Activated T-helper 1 cell treated with anti-CD3 and anti-CD28 coated beads, Interleukin-2, amount 50 U/mL, for 16 hours (primary cell): ENCODE results near the gene AP1B1.
"Not testable (repeated sequence)": the region's sequence is repeated elsewhere in the genome, so short reads cannot be mapped to it uniquely, and the experiment has no call there.

Experiments
- DNase-seq, 2 donors: peaks; one replicate each; pipeline ENCODE4 v3.0.0-alpha.2; 2020; ENCODE audit warnings: low read depth in 1 of 2, low spot score in 1 of 2

The AP1B1 gene

DNA sequence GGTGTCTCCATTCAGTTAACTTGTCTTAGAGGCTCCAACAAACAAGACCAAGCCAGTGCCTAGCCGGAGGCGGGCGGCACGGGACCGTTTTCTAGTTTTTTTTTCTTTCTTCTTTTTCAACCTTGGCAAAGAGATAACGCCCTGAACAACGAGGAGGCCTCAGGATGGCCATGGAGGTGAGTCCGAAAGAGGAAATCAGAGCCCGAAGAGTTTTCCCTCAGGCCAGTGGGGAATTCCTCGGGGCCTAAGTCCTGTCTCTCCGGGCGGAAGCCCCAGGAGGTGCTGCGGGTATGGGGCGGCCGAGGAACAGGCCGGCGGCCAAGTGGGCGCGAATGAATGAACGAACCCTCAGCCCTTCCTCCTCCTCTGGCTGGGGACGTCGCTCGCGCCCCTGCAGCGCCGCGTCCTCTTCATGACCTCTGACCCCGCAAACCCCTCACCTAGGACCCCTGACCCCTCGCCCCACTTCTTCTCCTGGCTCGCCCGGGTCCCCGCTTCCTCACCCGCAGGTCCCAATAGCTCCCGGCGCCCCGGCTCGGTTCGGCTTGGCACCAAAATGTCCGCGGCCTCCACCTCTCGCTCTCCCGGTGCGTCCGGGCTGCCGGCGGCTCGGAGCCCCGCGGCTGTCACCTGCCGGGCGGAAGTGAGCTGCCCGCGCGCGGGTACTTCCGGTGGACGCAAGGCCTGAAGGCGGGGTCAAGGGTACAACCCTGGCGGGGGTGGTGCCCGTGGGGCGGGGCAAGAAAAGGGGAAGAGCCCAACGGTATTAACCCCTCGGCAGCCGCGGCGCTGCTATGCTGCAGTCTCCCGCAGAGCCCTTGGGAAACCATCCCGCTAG, at the start of gene AP1B1:
Gene AP1B1, minus strand, starts transcription at position 650 of the 838 bp plus-strand sequence. CDS start 21,327 bp downstream, outside the sequence.
- DNase-seq: peak; percentile 84 to 91

DNA sequence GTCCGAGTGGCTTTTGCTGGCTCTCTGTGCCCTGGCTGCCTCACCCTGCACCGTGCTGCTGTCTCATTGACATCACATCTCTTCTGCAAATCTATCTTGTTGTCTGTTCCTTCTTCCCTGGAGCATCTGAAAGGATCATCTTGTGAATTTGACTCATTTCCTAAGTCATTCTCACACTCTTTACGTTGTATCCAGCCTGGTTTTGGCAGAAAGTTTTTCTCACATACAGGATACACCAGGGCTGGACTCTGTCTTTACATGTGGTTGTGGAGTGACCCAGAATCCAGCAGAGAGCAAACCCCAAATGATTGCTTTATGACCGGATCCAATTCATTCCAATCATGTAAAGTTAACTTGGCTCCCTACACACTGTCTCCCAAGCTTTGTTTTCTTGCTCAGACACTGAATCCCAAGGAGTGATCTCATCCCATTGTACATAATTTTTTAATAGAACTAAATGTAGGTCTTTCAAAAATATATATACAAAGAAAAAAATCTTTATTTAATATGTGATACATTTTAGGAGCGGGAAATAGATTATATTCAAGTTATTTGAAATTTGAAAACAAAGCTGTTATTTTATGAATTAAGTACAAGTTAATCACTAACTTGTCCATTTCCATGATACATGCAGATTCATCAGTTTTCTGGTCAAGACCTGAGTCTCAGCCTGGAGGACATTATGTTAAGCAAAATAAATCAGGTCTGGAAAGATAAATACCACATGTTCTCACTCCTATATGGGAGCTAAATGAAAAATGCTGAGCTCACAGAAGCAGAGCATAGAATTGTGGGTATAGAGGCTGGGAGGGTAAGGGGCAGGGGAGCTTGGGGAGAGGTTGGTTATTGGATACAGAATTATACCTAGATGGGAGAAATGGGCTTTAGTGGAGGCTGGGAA, 47.1 kb upstream of the AP1B1 start:
- DNase-seq: no peak

DNA sequence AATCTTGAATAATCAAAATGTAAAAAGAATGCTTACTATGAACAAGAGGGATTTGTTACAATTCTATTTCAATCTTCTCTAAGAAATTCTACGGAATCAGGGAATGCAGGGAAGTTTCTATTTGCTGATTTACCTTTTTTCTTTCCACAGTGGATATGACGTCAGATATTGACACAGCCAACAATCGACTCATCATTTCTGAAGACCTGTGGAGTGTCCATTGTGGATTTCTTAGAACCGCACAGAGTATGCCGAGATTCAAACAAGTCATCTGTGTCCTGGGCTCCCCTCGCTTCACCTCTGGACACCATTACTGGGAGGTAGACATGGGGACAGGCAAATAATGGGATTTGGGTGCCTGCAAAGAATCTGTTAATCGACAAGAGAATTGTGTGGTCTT, 45.9 kb upstream of the AP1B1 start:
- DNase-seq: no peak

DNA sequence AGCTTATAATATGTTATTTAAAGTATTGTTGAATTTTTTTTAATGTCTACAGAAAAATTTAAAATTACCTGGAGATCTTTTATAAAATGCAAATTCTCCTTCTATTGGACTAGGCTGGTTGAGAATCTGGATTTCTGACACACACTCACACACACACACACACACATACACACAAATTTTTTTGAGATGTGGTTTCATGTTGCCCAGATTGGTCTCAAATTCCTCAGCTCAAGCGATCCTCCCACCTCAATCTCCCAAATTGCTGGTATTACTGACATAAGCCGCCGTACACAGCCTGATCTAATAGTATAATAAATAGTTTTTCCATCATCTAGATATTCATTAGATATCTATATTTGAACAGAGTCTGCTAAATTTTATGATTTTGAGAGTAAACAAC, 45.5 kb upstream of the AP1B1 start:
- DNase-seq: no peak

DNA sequence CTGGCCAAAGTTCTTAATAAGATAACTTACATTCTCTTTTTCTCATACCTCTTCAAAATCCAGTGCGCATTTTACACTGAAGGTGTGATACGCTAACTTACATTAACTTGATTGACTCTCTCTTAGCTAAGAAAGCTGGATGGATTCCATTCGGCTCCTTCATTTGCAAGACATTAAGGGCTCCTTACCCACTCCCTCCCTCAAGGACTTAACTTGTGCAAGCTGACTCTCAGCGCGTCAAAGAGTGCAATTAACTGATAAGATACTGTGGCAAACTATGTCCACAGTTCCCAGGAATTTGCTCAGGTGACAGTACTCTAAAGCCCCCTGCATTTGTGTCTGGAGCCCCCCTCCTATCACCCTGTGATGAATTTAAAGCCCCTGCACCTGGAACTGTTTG, 43.6 kb upstream of the AP1B1 start:
- DNase-seq: no peak

DNA sequence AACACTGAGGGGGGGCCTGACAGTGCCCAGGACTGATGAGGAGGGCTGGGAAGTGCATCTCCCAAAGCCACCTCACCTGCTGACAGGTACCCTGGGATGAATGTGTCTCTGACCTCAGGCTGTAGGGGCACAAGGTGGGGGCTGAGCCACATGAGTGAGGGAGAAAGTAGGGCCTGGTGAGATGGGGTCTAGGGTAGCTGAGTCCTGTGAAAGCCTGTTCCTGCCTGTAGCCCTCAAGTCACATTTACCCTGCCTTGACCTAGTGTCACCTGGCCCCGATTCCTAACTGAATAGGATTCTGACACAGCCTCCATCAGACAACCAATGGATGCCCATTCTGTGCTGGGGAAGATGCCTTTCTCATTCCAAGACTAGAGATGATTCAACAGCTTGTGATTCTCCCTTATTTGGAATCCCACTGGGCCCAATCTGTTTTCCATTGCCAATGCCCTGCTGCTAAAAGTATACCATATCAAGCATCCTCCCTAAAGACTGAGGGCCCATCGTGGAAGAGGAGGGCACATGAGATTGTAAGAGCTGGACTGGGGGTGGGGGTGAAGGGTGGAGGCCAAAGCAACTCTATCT, 38.9 kb upstream of the AP1B1 start:
- no peak for DNase-seq

DNA sequence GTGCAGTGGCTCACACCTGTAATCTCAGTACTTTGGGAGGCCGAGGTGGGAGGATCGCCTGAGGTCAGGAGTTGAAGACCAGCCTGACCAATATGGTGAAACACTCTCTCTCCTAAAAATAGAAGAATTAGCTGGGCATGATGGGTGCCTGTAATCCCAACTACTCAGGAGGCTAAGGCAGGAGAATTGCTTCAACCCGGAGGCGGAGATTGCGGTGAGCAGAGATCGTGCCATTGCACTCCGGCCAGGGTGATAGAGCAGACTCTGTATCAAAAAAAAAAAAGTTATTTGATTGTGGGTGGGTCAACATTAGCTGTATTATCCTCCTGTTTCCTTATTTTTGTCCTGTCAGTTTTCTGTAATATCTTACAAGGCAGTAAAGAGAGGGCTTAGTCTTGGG, 38.1 kb upstream of the AP1B1 start:
- DNase-seq: no peak

DNA sequence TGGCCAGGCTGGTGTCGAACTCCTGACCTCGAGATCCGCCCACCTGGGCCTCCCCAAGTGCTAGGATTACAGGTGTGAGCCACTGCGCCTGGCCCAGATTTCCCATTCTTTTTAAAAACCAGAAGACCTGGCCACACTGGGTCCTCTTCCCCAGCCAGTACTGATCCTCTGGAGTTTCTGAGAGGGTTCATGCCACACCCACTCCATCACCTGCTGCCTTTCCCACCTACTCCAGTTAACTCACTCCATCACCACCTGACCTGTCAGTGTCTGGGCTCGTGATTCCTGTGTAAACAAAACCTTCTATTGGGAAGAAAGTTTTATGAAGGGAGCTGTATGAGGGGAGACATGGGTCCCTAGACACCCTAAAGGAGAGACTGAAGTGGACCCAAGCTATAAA, 30.3 kb upstream of the AP1B1 start:
- not testable (repeated sequence) for DNase-seq

DNA sequence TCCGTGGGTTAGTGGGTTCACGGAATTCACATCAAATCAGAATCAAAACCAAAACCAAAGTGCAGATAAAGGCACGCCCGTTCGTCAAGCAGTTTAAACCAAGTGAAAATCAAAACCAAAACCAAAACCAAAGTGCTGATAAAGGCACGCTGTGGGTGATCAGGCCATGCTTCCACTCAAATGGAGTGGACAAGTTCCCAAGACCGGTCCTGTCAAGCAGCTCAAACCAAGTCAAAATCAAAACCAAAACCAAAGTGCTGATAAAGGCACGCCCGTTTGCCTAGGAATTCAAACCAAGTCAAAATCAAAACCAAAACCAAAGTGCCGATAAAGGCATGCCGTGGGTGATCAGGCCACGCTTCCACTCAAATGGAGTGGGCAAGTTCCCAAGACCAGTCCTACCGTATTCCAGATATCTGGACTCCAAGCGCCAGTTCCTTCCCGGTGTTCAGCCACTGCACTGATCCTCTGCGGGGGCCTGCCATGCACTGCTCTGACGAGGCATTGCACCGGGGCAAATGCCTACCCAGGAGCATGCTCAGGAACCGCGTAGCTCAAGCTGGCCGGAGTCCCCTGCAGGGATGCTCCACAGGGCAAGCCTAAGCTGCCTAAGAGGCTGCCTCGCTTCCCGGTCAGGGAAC, 26.7 kb upstream of the AP1B1 start:
- peak in 1 of 2 donors; percentile 32 for DNase-seq

DNA sequence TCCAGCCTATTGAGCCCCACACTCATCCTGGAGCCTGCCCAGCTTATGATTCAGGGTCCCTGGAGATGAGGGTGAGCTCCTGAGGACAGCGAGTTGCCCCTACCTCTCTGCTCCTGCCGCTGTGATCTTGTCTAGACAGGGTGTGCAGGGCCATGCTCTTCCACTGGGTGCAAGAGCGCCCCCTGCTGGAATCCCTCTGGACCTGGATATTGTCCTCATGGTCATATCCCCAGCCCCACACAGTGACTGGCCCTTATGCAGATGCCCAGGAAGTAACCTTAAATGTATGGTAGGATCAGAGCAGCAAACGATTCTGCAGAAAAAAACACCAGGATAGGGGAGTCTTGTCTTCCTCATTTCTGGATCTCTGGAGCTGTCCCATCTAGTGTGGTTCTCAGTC, 24.4 kb upstream of the AP1B1 start:
- DNase-seq: not testable (repeated sequence)

DNA sequence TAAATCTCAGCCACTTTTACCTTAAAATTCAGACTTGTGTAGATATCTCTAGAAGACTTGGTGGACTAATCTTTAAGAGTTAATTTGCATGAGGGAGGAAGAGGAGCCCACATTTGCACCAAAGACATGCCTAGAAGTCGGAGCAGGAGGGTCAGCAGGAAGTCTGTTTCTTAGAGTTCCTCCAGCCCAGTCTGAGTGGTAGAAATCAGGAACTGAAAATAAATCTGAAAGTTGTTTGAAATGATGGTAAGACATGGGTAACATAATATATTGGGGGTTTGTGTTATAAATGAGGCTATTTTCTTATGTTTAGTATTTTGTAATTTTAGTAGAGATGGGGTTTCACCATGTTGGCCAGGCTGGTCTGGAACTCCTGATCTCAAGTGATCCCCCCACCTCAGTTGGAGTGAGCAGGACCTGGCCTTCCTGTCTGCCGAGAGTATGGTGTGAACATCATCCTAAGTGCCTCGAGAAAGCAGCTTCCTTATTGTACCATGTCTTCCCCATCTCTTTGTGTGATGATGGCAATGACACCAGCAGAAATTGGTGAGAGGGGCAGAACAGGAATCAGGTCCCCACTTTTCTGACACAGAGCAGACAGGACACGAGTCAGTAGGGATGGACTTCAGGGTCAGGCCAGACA, 23.3 kb upstream of the AP1B1 start:
- DNase-seq: not testable (repeated sequence)

DNA sequence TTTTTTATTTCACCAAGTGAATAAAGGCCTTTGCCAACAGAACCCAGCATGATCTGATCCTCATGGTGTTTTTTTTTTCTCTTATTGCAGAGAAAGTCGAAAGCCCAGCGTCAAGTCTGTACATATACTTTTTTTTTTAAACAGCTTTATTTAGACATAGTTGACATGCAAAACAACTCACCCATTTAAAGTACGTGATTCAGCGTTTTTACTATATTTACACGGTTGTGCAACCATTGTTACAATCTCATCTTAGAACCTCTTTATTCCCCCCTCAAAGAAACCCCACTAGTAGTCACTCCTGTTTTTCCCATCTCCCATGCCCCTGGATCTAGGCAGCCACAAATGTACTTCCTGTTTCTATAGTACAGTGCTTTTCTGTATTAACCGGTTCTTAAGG, 20.6 kb upstream of the AP1B1 start:
- no peak for DNase-seq

DNA sequence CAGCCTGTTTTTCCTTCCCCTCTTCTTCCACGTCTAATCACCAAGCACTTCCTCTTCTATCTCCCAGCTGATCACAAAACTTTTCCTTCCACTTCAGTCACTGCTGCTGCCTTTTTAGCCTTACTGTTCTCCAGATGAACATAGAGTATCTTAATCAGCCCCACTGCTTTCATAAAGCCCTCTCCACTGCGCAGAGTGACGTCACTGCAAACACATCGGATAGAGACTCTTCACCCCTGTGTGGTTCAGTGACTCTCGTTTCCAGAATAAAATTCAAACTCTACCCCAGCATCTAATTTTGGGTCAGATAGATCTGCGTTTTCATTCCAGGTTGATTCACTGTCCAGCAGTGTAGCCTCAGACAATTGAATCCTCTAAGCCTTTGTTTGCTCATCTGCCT, 13.2 kb upstream of the AP1B1 start:
- not testable (repeated sequence) for DNase-seq

DNA sequence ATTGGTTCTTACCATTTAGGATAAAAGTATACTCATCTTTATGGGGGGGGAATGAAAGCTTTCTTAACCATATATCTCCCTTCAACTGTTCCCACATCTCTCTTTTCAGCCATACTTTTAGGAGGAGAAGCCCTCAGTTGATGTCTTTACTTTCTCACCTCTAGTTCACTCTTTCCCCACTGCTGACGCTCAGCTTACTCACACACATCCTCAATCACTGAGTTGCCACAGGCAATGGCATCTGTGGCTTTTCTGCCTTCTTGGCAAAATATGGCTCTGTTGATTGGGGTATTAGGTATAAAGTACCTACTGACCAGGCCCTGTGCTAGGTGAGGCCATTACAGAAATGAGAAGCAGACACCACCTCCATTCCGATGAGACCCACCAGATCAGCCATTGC, 12.2 kb upstream of the AP1B1 start:
- no peak for DNase-seq

DNA sequence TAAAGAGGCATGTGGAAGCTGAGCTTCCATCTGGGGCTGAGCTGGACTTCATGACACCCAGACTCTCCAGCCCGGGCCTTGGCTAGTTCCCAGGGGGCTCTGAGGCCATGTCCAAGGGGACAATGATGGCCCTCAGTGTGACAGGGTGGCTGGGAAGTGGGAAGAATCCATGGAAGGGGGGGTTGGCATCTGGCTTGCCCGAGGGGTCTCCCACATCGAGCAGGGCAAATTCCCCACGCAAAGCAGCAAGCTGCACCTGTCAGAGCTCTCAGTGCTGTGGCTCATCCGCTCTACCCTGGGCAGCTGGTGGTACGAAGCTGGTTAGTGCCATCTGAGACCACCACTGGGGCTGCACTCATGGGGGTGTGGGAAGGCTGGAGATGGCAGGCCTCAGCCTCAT, 9.4 kb upstream of the AP1B1 start:
- DNase-seq: no peak

DNA sequence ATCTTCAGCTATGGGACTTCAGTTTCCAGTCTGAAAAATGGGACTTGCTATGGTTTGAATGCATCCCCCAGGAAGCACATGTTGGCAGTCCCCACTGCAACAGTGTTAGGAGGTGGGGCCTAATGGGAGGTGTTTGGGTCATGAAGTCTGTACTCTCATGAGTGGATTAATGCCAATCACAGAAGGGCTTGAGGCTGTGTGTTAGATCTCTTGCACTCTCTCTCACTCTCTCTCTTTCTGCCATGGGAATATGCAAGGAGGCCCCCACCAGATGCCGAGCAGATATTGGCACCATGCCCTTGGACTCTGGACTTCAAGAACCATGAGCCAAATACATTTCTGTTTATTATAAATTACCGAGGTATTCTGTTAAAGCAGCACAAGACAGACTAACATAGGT, 7.8 kb upstream of the AP1B1 start:
- no peak for DNase-seq

DNA sequence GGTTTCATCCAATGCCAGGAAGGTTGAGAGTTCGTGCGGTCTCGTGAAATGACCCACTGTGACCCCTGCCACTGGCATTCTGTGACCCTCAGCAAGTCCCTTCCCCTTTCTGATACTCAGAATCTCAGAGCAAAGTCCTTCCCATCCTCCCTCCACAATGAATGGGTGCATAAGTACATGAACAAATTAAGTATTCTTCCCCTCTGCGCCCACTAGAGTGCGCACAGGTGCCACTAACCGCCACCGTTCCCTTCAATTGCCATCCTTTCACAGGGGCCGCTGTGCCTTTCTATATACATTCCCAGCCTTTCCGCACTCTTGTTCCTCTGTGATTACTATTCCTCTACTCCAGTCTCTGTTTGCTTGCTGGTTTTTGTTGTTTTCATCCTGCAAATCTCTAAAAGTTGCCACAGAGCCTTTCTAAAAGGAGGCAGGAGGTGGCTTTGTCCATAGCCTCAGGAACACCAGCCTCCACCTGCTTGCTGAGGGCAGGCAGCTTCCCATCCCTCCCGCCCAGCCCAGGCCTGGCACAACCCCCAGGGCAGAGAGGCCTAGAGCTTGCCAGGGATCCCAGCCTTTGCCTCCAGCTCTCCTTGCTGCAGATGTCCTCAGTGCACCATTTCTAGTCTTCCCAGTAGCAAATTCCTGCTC, 6.7 kb upstream of the AP1B1 start:
- peak; percentile 35 to 39 for DNase-seq

DNA sequence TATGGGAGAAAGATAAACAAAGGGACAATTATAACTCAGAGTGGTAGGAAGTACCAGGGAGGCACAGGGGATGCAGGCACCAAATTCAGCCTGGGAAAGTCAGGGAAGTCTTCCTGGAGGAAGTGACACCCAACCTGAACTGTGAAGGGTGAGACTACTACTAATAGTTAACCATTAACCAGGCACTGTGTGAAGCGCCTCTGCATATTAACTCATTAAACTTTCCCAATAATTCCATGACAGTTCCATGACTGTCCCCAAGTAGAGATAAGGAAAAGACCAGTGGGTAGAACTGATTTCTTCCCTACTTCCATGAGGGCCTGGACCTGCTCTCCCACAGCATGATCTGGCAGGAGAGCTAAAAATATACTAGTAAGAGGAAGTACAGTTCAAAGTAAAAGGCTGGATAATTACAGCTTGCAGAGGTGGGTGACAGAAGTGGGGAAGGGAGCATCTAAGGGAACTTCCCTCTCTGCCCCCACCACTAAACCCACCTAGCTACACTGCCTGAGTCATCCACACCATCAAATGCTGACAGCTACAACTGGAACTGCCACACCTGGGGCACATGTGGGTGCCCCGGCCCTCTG, 4.7 kb upstream of the AP1B1 start:
- no peak for DNase-seq

DNA sequence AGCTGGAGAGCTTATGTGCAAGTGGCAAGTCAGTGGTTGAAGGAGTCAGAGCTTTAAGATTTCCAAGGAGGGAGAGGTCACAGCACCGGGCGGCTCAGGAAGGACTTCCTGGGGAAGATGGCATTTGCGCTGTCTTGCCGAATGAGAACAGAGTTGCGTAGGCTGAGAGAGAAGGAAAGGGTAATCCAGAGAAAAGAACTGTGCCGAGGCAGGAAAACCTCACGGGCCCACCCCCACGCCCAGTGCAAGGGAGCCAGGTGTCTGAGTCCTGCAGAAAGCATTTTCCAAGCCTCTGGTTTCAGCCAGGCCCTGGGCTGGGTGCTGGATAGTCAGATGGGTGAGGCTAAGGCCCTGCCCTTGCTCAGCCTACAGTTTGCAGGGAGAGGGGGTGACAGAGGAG, 3.2 kb upstream of the AP1B1 start:
- no peak for DNase-seq

DNA sequence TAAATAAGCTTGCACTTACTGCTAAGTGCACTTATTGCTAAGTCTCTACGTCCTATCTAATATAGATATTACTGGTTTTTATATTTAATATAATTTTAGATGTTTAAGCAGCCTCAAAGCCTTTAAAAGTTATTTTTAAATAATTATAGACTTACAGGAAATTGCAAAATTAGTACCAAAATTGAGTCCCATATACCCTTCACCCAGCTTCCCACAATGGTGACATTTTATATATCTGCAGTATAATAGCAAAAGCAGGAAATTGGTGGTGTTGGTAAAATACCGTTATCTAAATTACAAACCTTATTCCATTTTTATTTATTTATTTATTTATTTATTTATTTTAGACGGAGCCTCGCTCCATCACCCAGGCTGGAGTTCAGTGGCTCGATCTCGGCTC, 1.9 kb upstream of the AP1B1 start:
- DNase-seq: no peak
